Caco-2 (cell line): ENCODE data around the gene HMCN1. TPM values are rescaled to one million over a fixed set of nuclear protein-coding genes. Genes with fewer than 3 reads are reported as not detected.

Experiments used
- BruUV-seq: library from RNA; stranded (reverse); fragments of 400-500 nt; replicated peaks from 2 replicates; lab custom pipeline; 2021; lab: Mats Ljungman, UMichigan
- CTCF ChIA-PET: fragments of 300-600 bp; sonication (Branson Sonifier 250); formaldehyde crosslinking; loops from one replicate; lab custom pipeline; 2022; ENCODE audit warnings: antibody characterized with exemption; lab: Charles Lee
- POLR2A ChIA-PET: fragments of 300-600 bp; sonication (Branson Sonifier 250); formaldehyde crosslinking; loops from one replicate; lab custom pipeline; 2022; ENCODE audit warnings: antibody characterized with exemption; lab: Charles Lee
- DNase-seq, 2 experiments: peaks; one replicate each; pipeline versions ENCODE4 v3.0.0 to v3.0.0-alpha.2; 2020 to 2022
- H3K27me3 ChIP-seq: replicated peaks from 2 replicates; pipeline ENCODE4 v1.6.0; 2011; ENCODE audit warnings: low read length; ENCODE audit not compliant: control insufficient read depth, insufficient read depth
- H3K36me3 ChIP-seq: 2 replicates; pipeline ENCODE4 v1.5.1; 2011; ENCODE audit warnings: low read length; ENCODE audit not compliant: control insufficient read depth, insufficient read depth
- H3K4me1 ChIP-seq: fragments of 250-450 bp; sonication (Bioruptor Pico); 2 replicates; pipeline ENCODE4 v1.5.1; 2020; ENCODE audit warnings: mild to moderate bottlenecking
- H3K4me3 ChIP-seq: 2 replicates; pipeline ENCODE4 v1.5.1; 2011; ENCODE audit warnings: low read depth, mild to moderate bottlenecking, control low read depth, low read length
- H3K9me3 ChIP-seq: fragments of 250-450 bp; sonication (Bioruptor Pico); 2 replicates; pipeline ENCODE4 v1.5.1; 2020; ENCODE audit warnings: mild to moderate bottlenecking, moderate library complexity
- H3K27ac Mint-ChIP-seq: one replicate; pipeline ENCODE4 v1.8.0; 2022; ENCODE audit warnings: mixed read lengths; ENCODE audit not compliant: unreplicated experiment
- H3K27me3 Mint-ChIP-seq: one replicate; pipeline ENCODE4 v1.8.0; 2022; ENCODE audit warnings: mixed read lengths; ENCODE audit not compliant: insufficient read depth, unreplicated experiment
- H3K36me3 Mint-ChIP-seq: one replicate; pipeline ENCODE4 v1.8.0; 2022; ENCODE audit warnings: mild to moderate bottlenecking, mixed read lengths; ENCODE audit not compliant: insufficient read depth, unreplicated experiment
- H3K4me1 Mint-ChIP-seq: one replicate; pipeline ENCODE4 v1.8.0; 2022; ENCODE audit warnings: low read depth, mixed read lengths; ENCODE audit not compliant: unreplicated experiment
- H3K4me3 Mint-ChIP-seq: one replicate; pipeline ENCODE4 v1.8.0; 2022; ENCODE audit warnings: mild to moderate bottlenecking, moderate library complexity, mixed read lengths; ENCODE audit not compliant: unreplicated experiment
- H3K9me3 Mint-ChIP-seq: one replicate; pipeline ENCODE4 v1.8.0; 2022; ENCODE audit warnings: mixed read lengths; ENCODE audit not compliant: unreplicated experiment
- intact Hi-C: fragments of 100-400 bp; cut with micrococcal nuclease; formaldehyde crosslinking; loops from one replicate; pipeline ENCODE4 v1.10.0; 2022; ENCODE audit not compliant: unreplicated experiment
- total RNA-seq: library from RNA; stranded (reverse); gene quantifications from 2 replicates; pipeline ENCODE4 v1.2.3, GENCODE V29; 2022
- TF ChIP-seq, protein P1 (sequence below), 2 experiments: fragments of 200-600 bp in 1 of 2; IDR thresholded peaks; 1 replicate in 1 of 2; 2 replicates in 1 of 2; pipeline versions ENCODE4 v1.5.1 to v1.8.0; 2011 to 2022; ENCODE audit warnings: antibody characterized with exemption in 1 of 2, control low read depth in 1 of 2, inconsistent platforms in 1 of 2, low read depth in 1 of 2, low read length in 1 of 2, mild to moderate bottlenecking in 1 of 2, moderate library complexity in 1 of 2; ENCODE audit not compliant: insufficient read depth in 1 of 2, severe bottlenecking in 1 of 2, unreplicated experiment in 1 of 2

Gene HMCN1
- total RNA-seq, 1 experiment from 2014 or later = 0.02 TPM

DNA sequence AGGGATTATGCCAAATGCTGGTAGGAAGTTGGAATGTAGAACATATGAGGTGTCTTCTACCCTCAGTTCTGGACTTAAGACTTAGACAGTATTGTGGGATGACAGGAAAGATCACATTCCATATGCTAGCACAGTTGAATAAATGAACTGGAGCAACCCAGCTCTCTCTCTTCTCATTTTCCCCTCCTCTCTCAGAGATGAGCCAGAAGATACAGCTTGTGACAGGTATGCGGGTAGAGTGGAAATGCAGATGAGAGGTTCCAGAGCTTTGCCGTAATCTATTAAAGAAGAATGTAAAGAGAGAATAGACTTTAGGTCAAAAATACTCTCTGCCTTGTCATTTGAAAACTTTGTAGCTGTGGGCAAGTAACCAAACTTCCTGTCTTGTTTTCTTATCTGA, 32.5 kb upstream of the HMCN1 start:
- CTCF ChIA-PET = no interaction called here
- H3K27me3 Mint-ChIP-seq = no peaks in the 10 kb centered on the region
- H3K4me1 ChIP-seq = no peaks in the 10 kb centered on the region
- H3K4me3 Mint-ChIP-seq = no peak overlapping the region
- H3K36me3 Mint-ChIP-seq = no peaks in the 10 kb centered on the region
- TF ChIP-seq, protein P1, sequence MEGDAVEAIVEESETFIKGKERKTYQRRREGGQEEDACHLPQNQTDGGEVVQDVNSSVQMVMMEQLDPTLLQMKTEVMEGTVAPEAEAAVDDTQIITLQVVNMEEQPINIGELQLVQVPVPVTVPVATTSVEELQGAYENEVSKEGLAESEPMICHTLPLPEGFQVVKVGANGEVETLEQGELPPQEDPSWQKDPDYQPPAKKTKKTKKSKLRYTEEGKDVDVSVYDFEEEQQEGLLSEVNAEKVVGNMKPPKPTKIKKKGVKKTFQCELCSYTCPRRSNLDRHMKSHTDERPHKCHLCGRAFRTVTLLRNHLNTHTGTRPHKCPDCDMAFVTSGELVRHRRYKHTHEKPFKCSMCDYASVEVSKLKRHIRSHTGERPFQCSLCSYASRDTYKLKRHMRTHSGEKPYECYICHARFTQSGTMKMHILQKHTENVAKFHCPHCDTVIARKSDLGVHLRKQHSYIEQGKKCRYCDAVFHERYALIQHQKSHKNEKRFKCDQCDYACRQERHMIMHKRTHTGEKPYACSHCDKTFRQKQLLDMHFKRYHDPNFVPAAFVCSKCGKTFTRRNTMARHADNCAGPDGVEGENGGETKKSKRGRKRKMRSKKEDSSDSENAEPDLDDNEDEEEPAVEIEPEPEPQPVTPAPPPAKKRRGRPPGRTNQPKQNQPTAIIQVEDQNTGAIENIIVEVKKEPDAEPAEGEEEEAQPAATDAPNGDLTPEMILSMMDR (IDR thresholded peaks at IDR 0.05; ENCODE audit: insufficient read depth in 1 of 2, low read depth in 1 of 2, low read length in 1 of 2, severe bottlenecking in 1 of 2, unreplicated experiment in 1 of 2) = no peak
- no peaks in the 10 kb centered on the region for H3K4me1 Mint-ChIP-seq
- H3K27ac Mint-ChIP-seq = no peak overlapping the region
- H3K9me3 Mint-ChIP-seq = no peaks in the 10 kb centered on the region
- no peaks in the 10 kb centered on the region for H3K27me3 ChIP-seq
- no peaks in the 10 kb centered on the region for H3K36me3 ChIP-seq
- no peak for DNase-seq
- H3K9me3 ChIP-seq = no peaks in the 10 kb centered on the region
- no TSS peak for BruUV-seq
- no peak overlapping the region for H3K4me3 ChIP-seq
- POLR2A ChIA-PET = no interaction called here
- intact Hi-C loops = no loop called here

DNA sequence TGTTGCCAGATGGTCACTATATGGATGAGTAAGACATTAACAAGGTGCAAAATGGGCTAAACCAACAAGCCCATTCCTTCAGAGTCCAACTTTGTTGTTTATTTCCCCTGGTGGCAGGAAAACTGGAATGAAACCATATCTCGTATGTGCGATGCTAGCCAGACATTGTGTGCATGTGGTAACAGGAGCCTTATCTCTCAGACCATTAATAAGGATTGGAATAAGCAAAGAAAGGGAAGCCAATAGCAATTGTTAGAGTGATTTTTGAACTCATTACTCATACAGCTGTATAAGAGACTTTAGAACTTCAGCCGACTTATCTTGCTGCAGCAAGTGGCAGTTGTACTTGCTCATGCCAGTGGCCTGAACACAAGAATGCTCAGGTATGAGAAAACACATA, 30.0 kb upstream of the HMCN1 start:
- TF ChIP-seq, protein P1 (IDR thresholded peaks at IDR 0.05; ENCODE audit: insufficient read depth in 1 of 2, low read depth in 1 of 2, low read length in 1 of 2, severe bottlenecking in 1 of 2, unreplicated experiment in 1 of 2) = no peak
- POLR2A ChIA-PET = no interaction called here
- intact Hi-C loops = no loop called here
- Mint-ChIP-seq H3K27me3 (peaks cover 3% of the 10 kb centered on the region), H3K27ac (no peak overlapping the region), H3K36me3 (no peaks in the 10 kb centered on the region), H3K4me1 (no peaks in the 10 kb centered on the region), H3K4me3 (no peak overlapping the region), H3K9me3 (peaks cover 10% of the 10 kb centered on the region)
- BruUV-seq = no TSS peak
- Histone ChIP-seq H3K36me3 (no peaks in the 10 kb centered on the region), H3K4me3 (no peak overlapping the region), H3K27me3 (no peaks in the 10 kb centered on the region), H3K4me1 (no peaks in the 10 kb centered on the region), H3K9me3 (no peaks in the 10 kb centered on the region)
- DNase-seq = no peak
- CTCF ChIA-PET = no interaction called here

DNA sequence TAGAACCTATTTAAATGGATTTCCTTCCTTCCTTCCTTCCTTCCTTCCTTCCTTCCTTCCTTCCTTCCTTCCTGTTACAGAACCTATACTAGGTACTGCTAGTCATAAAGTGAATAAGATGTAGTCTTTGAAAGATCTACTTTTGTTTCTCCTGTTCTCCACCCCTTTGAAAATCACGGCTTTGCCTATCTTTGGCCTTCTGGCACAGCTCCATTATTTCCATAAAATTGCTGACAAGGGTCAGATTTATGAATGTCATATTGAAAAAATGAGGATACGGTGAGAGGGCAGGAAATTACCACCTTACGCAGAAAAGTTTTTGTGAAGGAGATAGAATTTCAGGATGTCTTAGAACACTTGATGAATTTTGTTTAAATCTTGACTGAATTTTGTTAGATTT, 18.1 kb upstream of the HMCN1 start:
- Mint-ChIP-seq H3K27ac (no peak overlapping the region), H3K4me3 (no peak overlapping the region), H3K36me3 (no peaks in the 10 kb centered on the region), H3K9me3 (no peaks in the 10 kb centered on the region), H3K4me1 (no peaks in the 10 kb centered on the region), H3K27me3 (peaks cover 7% of the 10 kb centered on the region)
- H3K27me3 ChIP-seq = no peaks in the 10 kb centered on the region
- no peak for DNase-seq
- no peaks in the 10 kb centered on the region for H3K9me3 ChIP-seq
- no peaks in the 10 kb centered on the region for H3K4me1 ChIP-seq
- no peak overlapping the region for H3K4me3 ChIP-seq
- intact Hi-C loops = no loop called here
- TF ChIP-seq, protein P1 (IDR thresholded peaks at IDR 0.05; ENCODE audit: insufficient read depth in 1 of 2, low read depth in 1 of 2, low read length in 1 of 2, severe bottlenecking in 1 of 2, unreplicated experiment in 1 of 2) = no peak
- POLR2A ChIA-PET = no interaction called here
- CTCF ChIA-PET = no interaction called here
- H3K36me3 ChIP-seq = no peaks in the 10 kb centered on the region
- BruUV-seq = no TSS peak
